ENCODE measurements around the gene SMPD3.

SMPD3 gene

DNA sequence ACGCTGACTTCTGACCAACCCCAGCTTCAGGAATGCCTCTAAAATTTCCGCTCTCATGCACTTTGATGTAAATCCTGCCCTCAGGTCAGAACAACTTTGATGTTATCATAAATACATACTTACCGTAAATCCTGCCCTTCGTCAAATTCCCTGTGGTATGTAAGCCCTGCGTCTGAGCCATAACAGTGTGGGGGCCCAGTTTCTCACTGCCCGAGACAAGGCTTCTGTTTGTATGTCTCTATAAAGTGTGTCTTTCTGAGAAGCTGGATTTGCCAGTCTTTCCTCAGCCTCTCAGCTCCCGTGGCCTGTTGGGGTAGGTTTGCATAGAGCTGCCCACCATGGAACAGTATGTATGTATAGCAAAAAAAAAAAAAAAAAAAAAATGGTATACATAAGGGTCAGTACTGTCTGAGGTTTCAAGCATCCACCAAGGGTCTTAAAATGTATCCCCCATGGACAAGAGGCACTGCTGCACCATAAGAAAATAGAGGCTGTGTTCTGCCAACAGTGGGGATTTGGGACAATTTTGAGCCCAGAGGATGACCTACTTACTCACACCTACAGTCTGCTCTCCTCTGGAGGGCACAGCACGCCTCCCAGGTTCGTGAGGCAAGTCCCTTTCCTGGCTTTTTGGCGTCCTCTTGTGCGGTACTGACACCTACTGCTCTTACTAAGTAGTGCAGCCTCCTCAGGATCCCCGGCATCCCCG is 120.0 kb downstream of the SMPD3 start:
- DNase-seq = peak; percentile 76 to 84

DNA sequence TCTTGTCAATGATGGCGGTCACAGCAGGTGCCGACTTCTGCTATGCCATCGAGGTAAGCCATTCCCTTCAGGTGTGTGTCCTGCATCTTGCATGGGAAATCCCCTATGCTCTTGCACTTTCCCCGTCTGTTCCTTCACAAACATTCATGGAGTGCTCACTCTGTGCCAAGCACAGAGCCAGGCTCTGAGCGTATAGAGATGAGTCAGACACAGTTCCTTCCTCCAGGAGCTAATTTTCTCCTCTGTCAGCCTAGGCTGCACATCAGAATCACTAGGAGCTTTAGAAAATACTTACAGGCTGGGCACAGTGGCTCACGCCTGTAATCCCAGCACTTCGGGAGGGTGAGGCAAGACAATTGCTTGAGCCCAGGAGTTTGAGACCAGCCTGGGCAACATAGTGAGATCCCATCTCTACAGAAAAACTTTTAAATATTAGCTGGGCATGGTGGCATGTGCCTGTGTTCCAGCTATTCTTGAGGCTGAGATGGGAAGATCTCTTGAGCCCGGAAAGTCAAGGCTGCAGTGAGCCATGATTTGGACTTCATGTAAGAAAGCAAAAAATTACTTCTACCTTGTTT is 123.4 kb downstream of the SMPD3 start:
- DNase-seq = no peak

DNA sequence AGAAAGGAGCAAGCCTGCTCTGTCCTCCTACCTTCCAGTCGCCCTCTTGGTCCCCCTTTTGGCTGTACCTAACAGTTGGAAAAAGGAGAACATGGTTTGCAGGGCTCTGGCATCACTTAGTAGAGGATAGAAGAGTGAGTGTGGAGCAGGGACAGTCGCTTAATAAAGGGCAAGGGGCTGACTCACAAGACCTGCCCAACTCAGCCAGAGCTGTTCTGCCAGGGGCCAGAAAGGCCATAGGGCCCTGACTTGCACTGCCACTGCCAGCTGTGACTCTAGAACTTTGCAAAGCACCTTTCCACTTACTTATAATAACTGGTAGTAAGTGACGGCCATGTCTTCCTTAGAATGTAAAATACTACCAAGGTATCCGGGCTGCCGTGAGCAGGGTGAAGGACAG is 124.0 kb downstream of the SMPD3 start:
- DNase-seq = no peak

DNA sequence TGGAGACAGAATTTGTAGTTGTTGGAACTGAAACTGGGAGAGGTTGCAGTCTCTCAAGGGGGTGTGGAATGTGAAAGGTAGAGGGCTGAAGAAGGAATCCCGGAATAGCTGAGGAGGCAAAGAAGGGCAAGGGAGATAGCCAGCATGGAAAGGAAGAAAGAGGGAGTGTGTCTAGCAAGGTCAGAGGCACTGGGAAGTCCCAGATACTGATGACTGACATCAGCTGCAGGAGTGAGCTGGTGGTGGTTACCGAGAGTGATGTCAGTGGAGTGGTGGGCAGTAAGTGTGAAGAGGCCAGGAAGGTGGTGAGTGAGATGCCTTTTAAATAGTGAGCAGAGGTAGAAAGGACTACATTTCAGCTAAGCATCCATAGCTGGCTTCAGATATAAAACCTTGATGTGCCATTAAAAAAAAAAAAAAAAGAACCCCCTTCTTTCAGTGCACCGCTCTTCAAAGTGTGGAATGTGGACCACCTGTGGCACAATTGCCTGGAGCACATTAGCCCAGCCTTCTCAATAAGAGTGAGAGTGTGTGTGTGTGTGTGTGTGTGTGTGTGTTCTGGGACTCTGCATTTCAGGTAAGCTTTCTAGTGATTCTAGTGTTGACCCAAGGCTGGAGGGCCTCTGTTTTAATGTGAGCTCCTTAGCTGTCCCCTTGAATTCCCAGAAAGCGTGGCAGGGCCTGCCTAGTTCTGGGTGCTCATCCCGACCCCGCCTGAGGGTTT is 129.0 kb downstream of the SMPD3 start:
- peak; percentile 52 to 61 for DNase-seq

DNA sequence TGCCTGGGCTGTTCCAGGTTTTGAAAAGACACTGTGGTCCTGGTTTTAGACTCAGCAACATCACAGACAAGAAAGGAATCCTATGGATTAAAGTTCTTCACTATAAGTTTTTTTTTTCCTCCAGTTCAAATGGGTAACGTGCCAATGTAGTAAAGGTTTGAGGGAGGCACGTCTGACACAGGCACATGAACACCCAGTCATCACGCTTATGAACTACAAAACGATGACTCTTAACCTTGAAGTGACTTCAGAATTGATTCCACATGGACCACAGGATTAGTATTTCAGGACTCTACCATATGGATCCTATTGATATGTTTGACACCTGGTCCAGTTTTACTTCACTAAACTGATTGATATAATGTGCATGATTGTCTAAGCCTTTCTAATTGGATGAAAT is 135.2 kb downstream of the SMPD3 start:
- no peak for DNase-seq

DNA sequence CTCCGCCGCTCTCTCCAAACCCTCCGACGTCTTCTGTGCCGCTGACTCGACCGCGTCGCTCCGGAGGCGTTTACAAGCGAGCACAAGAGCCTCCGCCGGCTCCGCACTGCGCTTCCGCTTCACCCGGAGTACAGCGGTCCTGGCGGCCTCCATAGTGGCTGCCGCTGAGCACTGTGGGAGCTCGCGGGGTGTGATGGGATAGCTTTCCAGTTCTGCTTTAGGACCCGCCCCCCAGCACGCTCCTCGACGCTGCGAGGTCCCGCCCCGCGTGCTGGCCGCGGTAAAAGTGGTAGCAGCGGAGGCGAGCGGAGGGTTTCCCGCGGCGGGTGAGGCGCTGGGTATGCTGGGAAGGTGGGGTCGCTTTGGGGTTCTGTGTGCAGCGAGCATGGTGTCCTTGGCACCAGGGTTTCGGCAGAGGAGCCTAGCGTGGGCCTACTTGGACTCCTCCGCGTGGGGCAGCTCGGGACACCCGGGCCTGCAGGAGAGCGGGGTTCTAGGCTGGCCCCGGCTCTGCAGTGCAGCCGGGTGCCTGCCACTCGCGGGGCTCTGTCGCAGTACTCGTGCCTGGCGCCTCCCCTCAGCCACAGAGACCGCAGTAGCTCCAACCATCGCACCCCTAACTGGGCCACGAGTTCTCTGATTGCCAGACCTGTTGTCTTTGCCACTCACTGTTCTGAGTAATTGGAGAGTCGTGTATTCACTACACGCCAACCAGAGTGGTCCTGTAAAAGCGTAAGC is 137.4 kb downstream of the SMPD3 start, which contains the start of the genes PRMT7 and SLC7A6OS:
Gene PRMT7 (plus strand): TSS at position 246 of the 738 bp plus-strand sequence. CDS start 4,961 bp downstream, outside the sequence.
Gene SLC7A6OS (minus strand): TSS at position 173 of the 738 bp plus-strand sequence. CDS start 20 bp downstream, at position 153.
- peak; percentile 93 to 94 for DNase-seq

DNA sequence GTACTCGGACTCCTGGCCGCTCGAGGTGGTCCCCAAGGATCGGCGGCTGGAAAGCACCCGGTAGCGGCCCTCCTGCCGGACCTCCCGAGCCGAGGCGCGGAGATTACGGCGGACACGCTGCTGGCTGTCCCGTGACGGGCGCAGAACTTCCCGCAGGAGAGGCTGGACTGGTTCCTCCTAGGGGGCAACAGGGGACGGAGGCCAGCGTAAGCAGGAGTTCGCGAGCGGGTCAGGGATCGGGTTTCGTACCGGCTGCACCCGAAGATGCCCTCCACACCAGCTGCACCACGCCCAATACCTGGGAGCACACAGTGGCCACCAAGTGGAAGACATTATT is 137.9 kb downstream of the SMPD3 start:
- no peak for DNase-seq

DNA sequence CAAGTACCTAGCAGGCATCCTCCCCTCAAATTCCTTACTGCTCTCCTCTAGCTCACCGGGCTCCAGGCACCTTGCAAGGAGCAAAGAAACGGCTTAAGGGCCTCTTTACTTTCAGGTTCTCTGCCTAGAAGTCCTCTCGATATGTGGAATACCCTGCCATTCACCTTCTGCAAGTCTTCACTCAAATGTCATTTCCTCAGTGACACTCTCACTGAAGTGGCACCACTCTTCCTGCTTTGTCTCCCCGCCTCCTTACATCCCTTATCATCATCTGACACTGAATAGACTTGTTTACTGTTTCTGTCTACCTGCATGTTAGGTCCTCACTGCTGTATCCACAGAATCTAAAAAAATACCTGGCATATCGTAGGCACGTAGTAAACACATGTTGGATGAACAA is 138.5 kb downstream of the SMPD3 start:
- no peak for DNase-seq

Measured in activated CD4-positive, alpha-beta T cell treated with anti-CD3 and anti-CD28 coated beads, Interleukin-2, amount 50 U/mL, for 48 hours (primary cell).